Putamen (tissue), 1 donor: ENCODE results near the gene PCMTD2.
"Not testable (repeated sequence)": the region's sequence is repeated elsewhere in the genome, so short reads cannot be mapped to it uniquely, and the experiment has no call there.

Source experiments
- DNase-seq: peaks from one replicate; pipeline ENCODE4 v3.0.0-alpha.2; 2016; ENCODE audit warnings: low spot score

The PCMTD2 gene

DNA sequence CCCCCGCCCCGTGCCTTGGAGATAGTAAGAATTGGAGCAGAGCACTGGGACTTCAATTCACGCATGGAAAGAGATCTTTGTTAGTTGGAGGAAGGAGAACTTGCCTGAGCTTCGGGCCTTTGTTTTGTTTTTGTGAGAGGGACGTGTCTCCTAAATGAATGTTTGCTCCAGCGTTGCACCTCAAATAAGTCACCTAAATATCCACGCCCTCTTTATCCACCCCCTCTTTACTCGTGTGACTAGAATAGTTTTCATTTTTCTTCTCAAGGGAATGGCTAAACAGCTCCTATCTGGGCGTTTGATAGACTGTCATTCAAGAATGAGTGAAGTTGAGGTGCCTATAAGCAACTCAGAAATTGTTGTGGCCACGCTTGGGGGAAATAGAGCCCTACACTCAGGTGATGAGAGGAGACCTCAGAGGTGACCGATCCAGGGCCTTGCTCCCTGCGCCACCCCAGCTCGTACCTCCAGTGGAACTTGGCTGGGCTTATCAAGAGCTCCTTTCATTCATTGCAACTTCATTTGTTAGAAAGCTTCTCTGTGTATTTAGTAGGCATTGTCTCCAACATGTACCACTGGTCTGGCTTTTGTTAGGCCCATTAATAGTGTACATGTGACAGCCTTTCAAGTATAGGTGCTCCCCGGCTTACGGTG, 861 bp downstream of the PCMTD2 start:
- DNase-seq, result no peak

DNA sequence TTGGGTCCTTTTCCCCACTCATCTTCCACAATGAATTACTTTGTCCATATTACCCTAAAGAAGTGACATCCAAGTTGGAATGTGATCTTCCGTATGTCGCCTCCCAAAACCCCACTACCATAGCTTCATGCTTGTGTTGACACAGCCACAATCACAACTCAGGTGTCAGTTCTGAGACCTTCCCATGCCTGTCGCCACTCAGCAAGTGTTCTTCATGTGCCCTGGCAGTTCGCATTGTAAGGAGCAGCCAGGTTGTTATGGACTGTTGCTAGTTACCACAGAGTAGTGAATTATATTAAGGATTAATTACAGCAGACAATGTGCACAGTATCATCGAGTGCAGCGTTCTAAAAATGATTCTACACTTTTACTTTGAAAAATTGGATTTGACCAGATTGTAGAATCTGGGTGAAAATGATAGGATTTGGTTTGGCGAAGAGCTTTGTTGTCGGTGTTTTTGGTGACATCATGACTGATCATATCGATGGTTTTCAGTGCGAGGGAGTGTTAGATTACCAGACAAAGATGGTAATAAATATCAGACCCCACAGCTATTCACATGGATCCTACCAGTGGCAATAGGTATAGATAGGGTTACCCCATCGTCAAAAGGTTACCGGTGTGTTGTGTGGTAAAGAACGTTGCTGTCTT, 1.7 kb downstream of the PCMTD2 start:
- no peak for DNase-seq

DNA sequence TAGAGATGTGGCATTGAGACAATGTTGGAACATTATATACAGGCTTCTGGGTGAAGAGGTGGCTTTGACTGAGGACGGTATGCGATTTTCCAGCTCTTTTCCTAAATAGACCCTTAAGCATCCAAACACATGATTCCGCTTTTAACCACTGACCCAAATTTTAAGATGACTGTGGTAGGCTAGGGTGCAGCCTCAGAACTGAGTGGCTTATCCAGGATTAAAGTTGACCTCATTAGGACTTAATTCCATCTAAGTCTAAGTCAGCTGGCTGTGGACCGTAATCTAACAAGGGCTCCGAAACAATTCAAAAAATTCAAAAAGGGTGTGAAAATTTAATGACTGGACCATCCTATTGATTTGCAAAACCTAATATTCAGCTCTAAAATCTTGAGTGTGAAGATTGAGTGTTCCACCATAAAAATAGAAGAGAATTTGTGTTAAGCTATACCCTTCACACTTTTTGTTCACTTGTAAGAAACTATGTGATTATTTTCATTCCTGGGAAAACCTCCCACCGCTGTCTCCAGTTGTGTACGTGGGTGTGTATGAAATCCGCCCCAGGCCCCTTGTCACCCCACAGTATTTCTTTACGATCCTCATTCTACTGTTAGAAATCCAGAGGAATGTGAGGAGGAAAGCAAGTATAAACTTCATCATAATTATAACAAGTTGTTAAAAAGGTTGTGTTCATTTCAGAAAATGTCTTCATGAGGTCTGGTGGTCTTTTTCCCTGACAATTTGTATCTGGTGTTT, 2.7 kb downstream of the PCMTD2 start:
- no peak for DNase-seq

DNA sequence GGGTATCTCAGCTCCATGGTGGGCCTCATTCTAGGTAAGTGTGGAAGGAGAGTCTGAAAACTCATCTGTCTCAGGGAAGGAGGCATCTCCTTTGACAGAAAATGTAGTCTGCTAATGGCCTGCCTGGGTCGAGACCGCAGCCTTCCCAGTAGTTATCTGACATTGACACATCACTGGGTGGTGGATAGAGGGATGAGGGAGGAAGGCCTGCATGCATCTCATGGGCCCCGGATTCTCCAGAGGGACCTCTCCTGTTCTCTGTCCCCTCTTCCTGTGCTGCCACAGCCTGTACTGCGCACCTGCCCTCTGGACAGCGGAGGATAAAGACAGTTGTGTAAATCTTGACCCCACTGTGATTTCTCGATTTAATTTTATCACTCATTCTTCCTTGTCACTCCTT, 4.7 kb downstream of the PCMTD2 start:
- DNase-seq, result no peak

DNA sequence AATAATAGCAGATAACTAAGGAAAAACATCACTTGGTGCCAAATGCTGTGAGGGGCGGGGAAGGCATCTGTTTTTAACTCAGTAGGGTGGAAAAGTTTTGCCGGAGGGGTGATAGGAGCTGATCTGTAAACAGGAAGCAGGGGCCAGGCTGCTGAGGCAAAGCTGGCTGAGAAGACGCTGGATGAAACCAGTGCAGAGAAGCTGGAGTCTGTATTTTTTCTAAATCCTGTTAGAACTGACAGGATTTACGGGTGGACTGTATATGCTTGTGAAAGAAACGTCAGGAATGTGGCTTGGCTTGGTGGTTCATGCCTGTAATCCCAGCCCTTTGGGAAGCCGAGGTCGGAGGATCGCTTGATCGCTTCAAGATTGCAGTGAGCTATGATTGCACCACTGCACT, 5.6 kb downstream of the PCMTD2 start:
- DNase-seq, result no peak

DNA sequence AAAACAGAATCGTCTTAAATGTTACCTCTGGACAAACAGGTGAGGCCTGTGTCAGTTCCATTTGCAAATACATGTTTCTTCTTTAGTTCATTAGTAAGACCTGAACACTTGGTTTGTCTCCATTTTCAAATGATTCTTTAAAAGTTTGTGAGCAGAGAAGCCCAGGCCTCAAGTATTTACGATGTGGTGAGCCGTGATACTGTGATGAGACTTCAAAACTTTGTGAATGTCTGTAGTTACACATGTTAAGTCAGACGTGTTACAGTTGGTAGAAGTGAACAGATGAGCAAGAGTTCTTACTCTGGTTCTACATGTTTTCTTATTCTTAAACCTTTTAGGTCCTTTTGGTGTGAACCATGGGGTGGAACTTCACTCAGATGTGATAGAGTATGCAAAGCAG, 8.5 kb downstream of the PCMTD2 start:
- DNase-seq, result no peak

DNA sequence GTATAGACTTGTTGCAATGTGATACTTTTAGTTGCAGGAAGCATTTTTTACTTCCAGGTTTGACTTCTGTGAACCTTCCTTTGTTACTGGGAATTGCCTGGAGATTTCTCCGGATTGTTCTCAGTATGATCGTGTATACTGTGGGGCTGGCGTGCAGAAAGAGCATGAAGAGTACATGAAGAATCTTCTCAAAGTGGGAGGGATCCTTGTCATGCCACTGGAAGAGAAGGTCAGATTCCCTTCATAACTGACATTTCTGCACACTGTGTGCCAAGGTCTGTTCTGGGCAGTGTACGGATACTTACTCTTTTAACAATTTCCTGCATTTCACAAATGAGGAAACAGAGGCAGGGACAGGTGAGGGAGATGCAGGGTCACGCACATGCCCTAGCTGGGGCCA, 9.7 kb downstream of the PCMTD2 start:
- no peak for DNase-seq

DNA sequence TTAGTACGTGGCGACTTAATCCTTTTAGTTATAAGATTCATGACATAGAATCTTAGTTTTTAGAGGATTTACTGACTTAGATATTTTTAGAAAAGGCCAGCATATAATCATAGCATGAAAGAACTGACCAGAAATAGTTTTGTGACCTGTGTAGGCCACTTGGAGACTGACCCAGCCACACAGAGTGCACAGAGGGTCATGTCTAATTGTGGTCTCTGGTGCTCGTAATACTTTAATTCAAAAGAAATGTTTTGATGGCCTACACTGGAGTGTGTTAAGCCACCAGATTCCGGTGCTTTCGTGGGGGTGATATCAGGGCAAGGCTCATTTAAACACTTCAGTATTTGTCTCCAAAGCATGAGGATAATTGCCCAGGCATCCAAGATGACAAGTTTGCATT, 11.4 kb downstream of the PCMTD2 start:
- DNase-seq, result no peak

DNA sequence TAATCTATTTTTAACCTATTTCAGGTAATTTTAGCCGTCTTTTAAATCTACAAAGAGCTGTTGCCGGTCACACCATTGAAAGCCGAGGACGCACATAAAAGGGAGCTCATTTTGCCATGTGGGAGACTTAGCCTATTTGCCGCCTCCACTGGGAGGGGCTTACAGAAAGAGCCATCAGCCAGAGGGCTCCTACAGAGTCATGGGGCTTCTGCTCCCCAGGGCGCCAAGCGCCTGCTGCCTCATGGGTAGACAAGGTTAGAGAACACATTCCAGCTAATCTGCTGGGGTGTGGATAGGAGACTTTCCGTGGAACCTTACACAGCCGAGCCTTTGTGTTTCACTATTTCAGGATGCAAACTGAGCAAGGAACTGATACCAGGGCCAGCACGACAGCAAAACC, 12.6 kb downstream of the PCMTD2 start:
- DNase-seq, result no peak

DNA sequence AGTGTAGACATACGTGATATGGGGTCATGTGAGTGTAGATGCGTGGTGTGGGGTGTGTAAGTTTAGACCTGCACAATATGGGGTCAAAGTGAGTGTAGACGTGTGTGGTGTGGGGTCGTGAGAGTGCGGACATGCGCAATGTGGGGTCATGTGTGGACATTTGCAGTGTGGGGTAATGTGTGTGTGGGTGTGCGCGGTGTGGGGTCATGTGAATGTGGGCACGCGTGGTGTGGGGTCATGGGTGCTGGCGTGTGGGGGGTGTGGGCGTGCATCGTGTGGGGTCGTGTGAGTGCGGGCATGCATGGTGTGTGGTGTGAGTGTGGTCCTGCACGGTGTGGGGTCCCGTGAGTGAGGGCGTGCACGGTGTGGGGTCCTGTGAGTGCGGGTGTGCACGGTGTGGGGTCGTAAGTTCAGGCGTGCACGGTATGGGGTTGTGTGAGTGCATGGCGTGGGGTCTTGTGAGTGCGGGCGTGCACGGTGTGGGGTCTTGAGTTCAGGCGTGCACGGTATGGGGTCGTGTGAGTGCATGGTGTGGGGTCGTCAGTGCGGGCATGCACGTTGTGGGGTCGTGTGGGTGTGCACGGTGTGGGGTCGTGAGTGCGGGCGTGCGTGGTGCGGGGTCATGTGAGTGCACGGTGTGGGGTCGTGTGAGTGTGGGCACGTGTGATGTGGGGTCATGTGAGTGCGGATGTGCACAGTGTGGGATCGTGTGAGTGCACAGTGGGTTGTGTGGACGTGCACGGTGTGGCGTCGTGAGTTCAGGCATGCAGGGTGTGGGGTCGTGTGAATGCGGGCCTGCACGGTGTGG, 14.3 kb downstream of the PCMTD2 start:
- no peak for DNase-seq

DNA sequence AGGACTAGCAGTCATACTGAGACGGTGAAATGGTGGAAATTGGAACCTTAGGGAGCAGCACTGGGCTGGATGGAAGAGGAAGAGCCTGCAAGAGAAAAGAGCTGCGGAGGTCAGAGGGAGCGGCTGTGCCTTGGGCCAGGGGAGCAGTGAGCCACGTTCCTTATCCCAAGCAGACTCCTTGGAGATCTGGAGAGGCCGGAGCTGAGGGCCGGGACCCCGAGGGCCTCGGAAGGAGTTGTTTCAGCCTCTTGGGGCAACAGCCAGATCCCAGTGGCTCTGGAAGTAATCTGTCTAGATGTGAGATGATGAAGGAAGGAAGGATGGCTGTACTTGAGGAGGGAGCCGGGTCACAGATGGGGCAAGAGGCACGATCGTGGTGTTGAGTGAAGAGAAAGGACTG, 16.1 kb downstream of the PCMTD2 start:
- DNase-seq, result no peak

DNA sequence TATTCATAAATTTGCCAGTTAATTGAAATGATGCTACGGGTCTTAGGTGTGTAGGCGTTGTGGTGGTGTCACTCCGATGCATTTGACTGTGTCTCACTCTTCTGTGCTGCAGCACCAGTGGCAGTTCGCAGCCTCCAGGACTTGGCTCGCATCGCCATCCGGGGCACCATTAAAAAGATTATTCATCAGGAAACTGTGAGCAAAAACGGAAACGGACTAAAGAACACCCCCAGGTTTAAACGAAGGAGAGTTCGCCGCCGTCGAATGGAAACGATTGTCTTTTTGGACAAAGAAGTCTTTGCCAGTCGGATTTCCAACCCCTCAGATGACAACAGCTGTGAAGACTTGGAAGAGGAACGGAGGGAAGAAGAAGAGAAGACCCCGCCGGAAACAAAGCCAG, 17.6 kb downstream of the PCMTD2 start:
- DNase-seq, result no peak

DNA sequence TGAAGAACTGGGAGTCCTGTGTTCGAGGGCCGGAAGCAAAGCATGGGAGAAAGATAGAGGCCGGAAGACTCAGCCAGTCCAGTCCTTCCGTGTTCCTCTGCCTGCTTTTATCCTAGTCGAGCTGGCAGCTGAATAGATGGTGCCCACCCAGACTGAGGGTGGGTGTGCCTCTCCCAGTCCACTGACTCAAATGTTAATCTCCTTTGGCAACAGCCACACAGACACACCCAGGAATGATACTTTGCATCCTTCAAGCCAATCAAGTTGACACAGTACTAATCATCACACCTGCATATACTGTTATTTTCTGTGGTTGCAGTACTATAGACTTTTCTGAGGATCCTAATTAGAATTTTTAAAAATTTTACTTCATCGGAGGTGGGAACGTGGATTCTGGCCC, 21.3 kb downstream of the PCMTD2 start:
- no peak for DNase-seq

DNA sequence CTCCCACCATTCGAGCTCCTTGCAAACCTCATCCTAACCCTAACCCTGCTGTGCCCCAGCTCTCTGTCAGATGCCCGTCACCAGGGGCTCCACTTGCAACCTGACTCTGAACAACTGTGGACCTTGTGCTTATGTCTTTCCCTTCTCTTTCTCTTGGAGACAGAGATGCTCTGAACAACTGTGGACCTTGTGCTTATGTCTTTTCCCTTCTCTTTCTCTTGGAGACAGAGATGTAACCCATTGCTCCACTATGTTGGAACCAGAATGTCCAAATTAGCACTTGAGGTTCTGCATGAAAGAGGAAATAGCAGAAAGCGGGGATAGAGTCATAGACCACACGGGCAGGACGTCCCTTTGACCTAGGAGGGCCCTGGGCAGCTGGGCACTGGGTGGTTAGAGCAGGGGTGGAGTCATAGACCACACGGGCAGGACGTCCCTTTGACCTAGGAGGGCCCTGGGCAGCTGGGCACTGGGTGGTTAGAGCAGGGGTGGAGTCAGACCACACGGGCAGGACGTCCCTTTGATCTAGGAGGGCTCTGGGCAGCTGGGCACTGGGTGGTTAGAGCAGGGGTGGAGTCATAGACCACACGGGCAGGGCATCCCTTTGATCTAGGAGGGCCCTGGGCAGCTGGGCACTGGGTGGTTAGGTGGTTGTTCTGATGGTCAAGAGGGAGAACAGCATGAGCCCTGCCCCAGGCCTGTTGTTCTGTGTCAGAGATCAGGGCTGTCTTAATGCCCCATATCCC, 22.2 kb downstream of the PCMTD2 start:
- DNase-seq, result no peak

DNA sequence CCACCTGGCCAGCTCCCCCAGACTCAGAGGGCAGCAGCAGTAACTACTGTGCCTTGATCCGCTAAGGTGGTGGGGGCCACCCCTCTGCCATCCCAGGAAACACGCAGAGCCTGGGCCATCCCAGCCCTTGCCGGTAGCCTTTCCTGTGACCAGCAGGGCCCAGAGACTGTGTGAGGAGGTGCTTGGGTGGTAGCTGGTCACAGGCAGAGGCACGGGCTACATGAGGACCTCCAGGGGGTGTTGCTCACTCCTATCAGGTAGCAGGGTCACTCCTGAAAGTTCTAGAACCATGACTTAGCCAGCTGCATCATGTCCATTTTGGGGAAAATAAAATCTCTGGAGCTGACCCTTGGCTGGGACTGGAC, 22.8 kb downstream of the PCMTD2 start:
- DNase-seq, result no peak

DNA sequence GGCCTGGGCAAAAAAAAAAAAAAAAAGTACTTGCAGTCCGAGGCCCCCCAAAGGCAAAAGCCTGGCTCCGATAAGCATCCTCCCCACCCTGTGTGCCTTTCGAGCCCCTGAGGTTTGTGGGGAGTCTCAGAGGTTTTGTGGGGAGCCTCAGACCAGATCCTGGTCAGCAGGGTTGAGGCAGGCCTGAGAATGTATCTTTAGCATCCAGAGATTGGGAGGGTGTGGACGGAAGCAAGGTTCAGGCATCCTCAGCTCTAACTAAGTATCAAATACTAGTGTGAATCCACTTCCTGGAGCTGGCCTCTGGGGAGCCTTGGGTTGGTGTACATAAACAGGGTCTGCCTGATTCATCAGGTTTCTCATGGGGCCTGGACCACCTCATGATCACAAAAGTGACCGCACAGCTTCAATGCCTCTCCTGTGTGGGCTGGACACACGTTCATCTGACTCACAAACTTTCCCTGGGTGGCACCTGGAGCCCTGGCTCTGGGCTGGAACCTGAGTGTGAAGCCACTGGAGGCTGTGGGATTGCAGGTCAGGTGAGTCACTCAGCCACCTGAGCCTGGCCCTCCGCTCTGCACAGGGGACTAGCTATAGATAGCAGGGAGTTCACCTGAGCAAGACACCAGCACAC, 24.4 kb downstream of the PCMTD2 start:
- DNase-seq, result no peak

DNA sequence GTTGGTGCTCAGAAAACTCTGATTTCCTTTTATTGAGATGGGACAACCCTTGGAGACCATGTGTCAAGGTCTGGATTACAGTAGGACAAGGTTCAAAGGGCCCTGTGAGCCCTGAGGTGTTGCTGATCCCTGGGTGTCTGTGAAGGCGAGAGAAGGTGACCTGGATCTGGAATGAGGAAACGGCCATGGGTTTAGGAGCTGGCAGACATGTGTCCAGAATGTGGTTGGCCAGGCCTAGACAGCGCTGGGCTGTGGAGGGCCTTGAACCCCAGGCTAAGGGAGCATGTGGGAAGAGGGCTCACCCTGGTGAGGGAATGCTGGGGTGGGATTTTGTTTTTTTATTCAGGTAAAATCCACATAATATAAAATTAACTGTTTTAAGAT, 24.9 kb downstream of the PCMTD2 start:
- no peak for DNase-seq

DNA sequence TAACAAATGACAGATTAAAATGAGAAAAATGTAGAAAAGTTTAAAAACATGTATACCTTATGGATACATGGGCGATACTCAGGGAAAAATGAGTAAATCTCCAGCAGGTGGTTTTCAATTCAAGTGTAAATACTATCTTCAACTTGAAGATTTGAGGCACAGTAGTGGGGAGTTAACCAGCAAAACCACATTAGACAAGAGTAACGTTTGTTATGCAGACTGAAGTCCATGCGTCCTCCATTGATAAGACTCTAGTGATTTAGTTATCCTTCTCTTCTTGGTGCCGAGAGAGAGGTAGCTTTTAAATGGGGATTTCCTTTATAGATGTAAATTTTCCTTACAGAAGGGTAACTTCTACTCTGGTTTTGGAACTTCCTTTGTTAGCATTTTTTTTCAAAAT, 28.1 kb downstream of the PCMTD2 start:
- DNase-seq, result no peak

DNA sequence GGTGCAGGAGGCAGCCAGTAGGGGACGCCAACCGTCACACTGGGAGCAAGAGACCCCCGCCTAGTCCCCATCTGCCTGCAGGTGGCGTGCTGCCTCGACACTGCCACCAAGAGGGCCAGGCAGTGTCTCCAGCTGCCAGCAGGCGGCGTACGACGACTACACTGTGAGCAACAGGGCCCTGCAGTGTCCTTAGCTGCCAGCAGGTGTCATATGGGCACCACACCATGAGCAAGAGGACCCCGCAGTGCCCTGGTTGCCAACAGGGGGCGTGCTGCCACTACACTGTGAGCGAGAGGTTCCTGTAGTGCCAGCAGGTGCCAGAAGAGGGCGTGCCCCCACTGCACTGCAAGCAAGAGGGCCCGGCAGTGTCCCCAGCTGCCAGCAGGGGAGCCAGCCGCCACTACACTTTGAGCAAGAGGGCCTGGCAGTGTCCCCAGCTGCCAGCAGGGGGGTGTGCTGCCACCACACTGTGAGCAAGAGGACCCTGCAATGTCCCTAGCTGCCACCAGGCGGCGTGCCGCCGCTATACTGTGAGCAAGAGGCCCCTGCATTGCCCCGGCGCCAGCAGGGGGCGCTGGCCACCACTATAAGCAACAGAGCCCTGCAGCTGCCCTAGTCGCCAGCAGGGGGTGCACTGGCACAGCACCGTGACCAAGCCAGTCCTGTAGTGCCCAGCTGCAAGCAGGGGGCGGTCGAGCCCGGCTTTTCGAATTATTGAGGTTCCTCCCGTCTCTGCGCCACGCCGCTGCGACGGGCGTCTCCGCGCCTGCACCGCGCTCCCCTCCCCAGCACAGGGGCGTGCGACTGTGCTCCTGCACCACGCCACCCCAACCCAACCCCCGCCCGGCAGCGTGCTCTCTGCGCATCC, 30.3 kb downstream of the PCMTD2 start:
- peak; percentile 71 for DNase-seq

DNA sequence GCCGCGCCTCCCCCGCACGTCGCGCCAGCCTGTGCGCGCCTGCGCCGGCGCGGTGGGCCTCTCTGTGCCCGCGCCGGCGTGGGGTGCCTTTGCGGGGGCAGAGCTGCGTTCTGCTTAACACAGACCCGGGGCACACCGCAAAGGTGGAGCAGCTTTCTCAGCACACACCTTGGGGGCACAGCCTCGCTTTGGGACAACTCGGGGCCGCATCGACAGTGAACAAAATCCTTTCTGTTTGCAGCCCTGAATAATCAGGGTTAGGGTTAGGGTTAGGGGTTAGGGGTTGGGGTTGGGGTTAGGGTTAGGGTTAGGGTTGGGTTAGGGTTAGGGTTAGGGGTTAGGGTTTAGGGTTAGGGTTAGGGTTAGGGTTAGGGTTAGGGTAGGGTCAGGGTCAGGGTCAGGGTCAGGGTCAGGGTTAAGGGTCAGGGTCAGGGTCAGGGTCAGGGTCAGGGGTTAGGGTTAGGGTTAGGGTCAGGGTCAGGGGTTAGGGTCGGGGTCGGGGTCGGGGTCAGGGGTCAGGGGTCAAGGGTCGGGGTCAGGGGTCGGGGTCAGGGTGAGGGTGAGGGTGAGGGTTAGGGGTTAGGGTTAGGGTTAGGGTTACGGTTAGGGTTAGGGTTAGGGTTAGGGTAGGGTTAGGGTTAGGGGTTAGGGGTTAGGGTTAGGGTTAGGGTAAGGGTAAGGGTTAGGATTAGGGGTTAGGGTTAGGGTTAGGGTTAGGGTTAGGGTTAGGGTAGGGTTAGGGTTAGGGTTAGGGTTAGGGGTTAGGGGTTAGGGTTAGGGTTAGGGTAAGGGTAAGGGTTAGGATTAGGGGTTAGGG, 31.1 kb downstream of the PCMTD2 start:
- DNase-seq, result not testable (repeated sequence)
